HG03196 (cell line): ENCODE results near the gene DGKI.
"Not testable (repeated sequence)": the region's sequence is repeated elsewhere in the genome, so short reads cannot be mapped to it uniquely, and the experiment has no call there.

Source experiments
- ATAC-seq: cut with Tn5 transposase; IDR thresholded peaks from one replicate; pipeline ENCODE4 v1.9.1; 2021; ENCODE audit not compliant: unreplicated experiment

The DGKI gene

GRCh38 chr7:137836541-137836940 is 10.2 kb downstream of the DGKI start:
- no peak for ATAC-seq

- no peak for ATAC-seq
Measured at GRCh38 chr7:137836113-137836509, 10.7 kb downstream of the DGKI start.

GRCh38 chr7:137835486-137836112 is 11.2 kb downstream of the DGKI start:
- no peak for ATAC-seq

- no peak for ATAC-seq
Measured at GRCh38 chr7:137834552-137834951, 12.2 kb downstream of the DGKI start.

- ATAC-seq: not testable (repeated sequence)
Measured at GRCh38 chr7:137832990-137833389, 13.8 kb downstream of the DGKI start.

- no peak for ATAC-seq
Measured at GRCh38 chr7:137832382-137832781, 14.4 kb downstream of the DGKI start.

- ATAC-seq: not testable (repeated sequence)
Measured at GRCh38 chr7:137831555-137831954, 15.2 kb downstream of the DGKI start.

GRCh38 chr7:137829337-137829992 is 17.3 kb downstream of the DGKI start:
- ATAC-seq: no peak

- ATAC-seq: no peak
Measured at GRCh38 chr7:137828456-137828855, 18.3 kb downstream of the DGKI start.

- no peak for ATAC-seq
Measured at GRCh38 chr7:137825489-137825888, 21.3 kb downstream of the DGKI start.

GRCh38 chr7:137820677-137821420 is 25.9 kb downstream of the DGKI start:
- ATAC-seq: no peak

- ATAC-seq: no peak
Measured at GRCh38 chr7:137820156-137820555, 26.6 kb downstream of the DGKI start.

- no peak for ATAC-seq
Measured at GRCh38 chr7:137818036-137818435, 28.7 kb downstream of the DGKI start.

- no peak for ATAC-seq
Measured at GRCh38 chr7:137816696-137817320, 30.0 kb downstream of the DGKI start.

GRCh38 chr7:137813541-137813940 is 33.2 kb downstream of the DGKI start:
- no peak for ATAC-seq

GRCh38 chr7:137810248-137810647 is 36.5 kb downstream of the DGKI start:
- no peak for ATAC-seq

GRCh38 chr7:137804836-137805235 is 41.9 kb downstream of the DGKI start:
- ATAC-seq: no peak

GRCh38 chr7:137801491-137801890 is 45.3 kb downstream of the DGKI start:
- no peak for ATAC-seq

GRCh38 chr7:137801003-137801402 is 45.8 kb downstream of the DGKI start:
- no peak for ATAC-seq

GRCh38 chr7:137798073-137798763 is 48.6 kb downstream of the DGKI start:
- ATAC-seq: peak; percentile 98

- ATAC-seq: no peak
Measured at GRCh38 chr7:137795211-137795610, 51.6 kb downstream of the DGKI start.
